Ishikawa (cell line): ENCODE data around the gene POLR2J.

Experiments
- REST ChIP-seq: IDR thresholded peaks from 2 replicates; pipeline ENCODE4 v1.6.1; 2012; ENCODE audit warnings: low read depth, mild to moderate bottlenecking
- TCF12 ChIP-seq: IDR thresholded peaks from 2 replicates; pipeline ENCODE4 v1.6.1; 2012; ENCODE audit warnings: low read depth
- TF ChIP-seq, protein P1 (sequence below): IDR thresholded peaks from 2 replicates; pipeline ENCODE4 v1.6.1; 2012

- TF ChIP-seq REST = no peak
- TF ChIP-seq, protein P1, sequence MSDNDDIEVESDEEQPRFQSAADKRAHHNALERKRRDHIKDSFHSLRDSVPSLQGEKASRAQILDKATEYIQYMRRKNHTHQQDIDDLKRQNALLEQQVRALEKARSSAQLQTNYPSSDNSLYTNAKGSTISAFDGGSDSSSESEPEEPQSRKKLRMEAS = no peak
- TF ChIP-seq TCF12 = no peak
Observed at GRCh38 chr7:102447311-102447710, 31.4 kb downstream of the POLR2J start.
